Adrenal gland (tissue), 12 donors: Measurements from ENCODE around the gene SMG6. TPM values are rescaled to one million over a fixed set of nuclear protein-coding genes. Genes with fewer than 3 reads are reported as not detected.
A peak's percentile ranks its signal among the peaks of the same experiment; 100 is the strongest.

Experiments
- DNase-seq, 7 donors: peaks; one replicate each; pipeline ENCODE4 v3.0.0-alpha.2; 2019 to 2020
- H3K27ac ChIP-seq, 5 donors: fragments of 200-600 bp; sonication (generic) in 4 of 5; 1 replicate in 3 of 5; 2 replicates in 2 of 5; pipeline versions ENCODE4 v1.5.1 to v1.8.0; 2016 to 2020; ENCODE audit warnings: mild to moderate bottlenecking in 1 of 5
- H3K27me3 ChIP-seq: fragments of 200-600 bp; 2 replicates; pipeline ENCODE4 v1.8.0; 2021
- H3K36me3 ChIP-seq, 2 donors: fragments of 200-600 bp; replicated peaks in 1 of 2; 1 replicate in 1 of 2; 2 replicates in 1 of 2; pipeline versions ENCODE4 v1.5.1 to v1.8.0; 2018 to 2022
- H3K4me1 ChIP-seq, 2 donors: fragments of 200-600 bp; replicated peaks in 1 of 2; 1 replicate in 1 of 2; 2 replicates in 1 of 2; pipeline versions ENCODE4 v1.5.1 to v1.8.0; 2018 to 2021
- H3K4me3 ChIP-seq, 4 donors: fragments of 200-600 bp; sonication (generic) in 3 of 4; one replicate each; pipeline ENCODE4 v1.5.1; 2016 to 2018
- H3K9me3 ChIP-seq, 3 donors: fragments of 200-600 bp; sonication (generic) in 1 of 3; replicated peaks in 1 of 3; 1 replicate in 2 of 3; 2 replicates in 1 of 3; pipeline versions ENCODE4 v1.5.1 to v1.8.0; 2016 to 2021
- CTCF ChIP-seq, 6 experiments: fragments of 450-650 bp in 4 of 6; fragments of 200-600 bp in 2 of 6; sonication (generic) in 1 of 6; IDR thresholded peaks; 1 replicate in 5 of 6; 2 replicates in 1 of 6; pipeline versions ENCODE4 v1.5.1 to v1.8.0; 2016 to 2021; ENCODE audit warnings: antibody characterized with exemption in 6 of 6, mild to moderate bottlenecking in 2 of 6, moderate library complexity in 1 of 6
- POLR2A ChIP-seq, 2 donors: fragments of 450-650 bp; IDR thresholded peaks; one replicate each; pipeline ENCODE4 v1.6.1; 2017; ENCODE audit warnings: antibody characterized with exemption in 2 of 2, mild to moderate bottlenecking in 2 of 2, moderate library complexity in 1 of 2
- WGBS, 4 donors: extraction: QIAGEN DNeasy Blood & Tissue Kit in 2 of 4; methylation state at CpG; one replicate each; pipeline versions ENCODE4 v1.1.5 to v1.1.7; 2013 to 2017; 5-methylcytosine and 5-hydroxymethylcytosine counted together
- intact Hi-C, 2 donors: fragments of 100-400 bp; cut with DNase I; formaldehyde crosslinking; loops; one replicate each; pipeline versions ENCODE4 v1.14.1 to v1.15.0; 2022 to 2023
- polyA plus RNA-seq, 3 donors: library from polyadenylated mRNA; stranded (reverse); fragments of 200-250 nt in 2 of 3; fragments of 350-450 nt in 1 of 3; fragmentation: Illumina TruSeq in 1 of 3; extraction: RNeasy Lipid Tissue Mini Kit (QIAGEN cat#74804) in 1 of 3; gene quantifications; one replicate each; pipeline ENCODE4 v1.2.3, GENCODE V29; 2013 to 2014
- total RNA-seq, 9 donors: library from RNA; depleted of rRNA in 4 of 9; stranded (reverse); fragments of >200 nt in 4 of 9; fragments of 120-200 nt in 1 of 9; fragmentation: NEBNext Ultra II Directional in 1 of 9; extraction: Animal tissue kit (Norgen Biotek cat#: 25700) in 1 of 9; gene quantifications; one replicate each; pipeline versions ENCODE4 v1.1.0 to v1.2.4, GENCODE V29; 2013 to 2023
- donor health status: healthy with polysubstance abuse.
- donor health status: Bipolar disorder and iron deficiency.
- donor health status: DM: yes; HTN: yes; CAD: no.
- donor health status: DM: no; HTN: no; CAD: no.
- donor health status: DM: no; HTN: no; CAD: no.
- donor health status: DM: yes; HTN: yes; CAD: no.

The SMG6 gene
- total and polyA plus RNA-seq, 12 donors: 15.9 to 85.1 (median 44.0) TPM

- WGBS, 4 donors: 58 to 80% (median 73%) methylated on average over 3 of the region's 3 CpGs
- Histone ChIP-seq H3K27ac (peak overlapping the region in 4 of 5 donors; percentile 33 to 88 (median 56)), H3K36me3 (no peaks in the 10 kb centered on the region), H3K4me1 (peaks cover 10 to 33% of the 10 kb centered on the region in 2 donors), H3K27me3 (no peaks in the 10 kb centered on the region), H3K4me3 (no peak overlapping the region), H3K9me3 (no peaks in the 10 kb centered on the region)
- DNase-seq: no peak
- intact Hi-C loops: no loop called here
- TF ChIP-seq POLR2A (IDR thresholded peaks at IDR 0.05) (no peak), CTCF (IDR thresholded peaks at IDR 0.05) (no peak)
These were observed 65.6 kb downstream of the SMG6 start for GRCh38 chr17:2237950-2238349.

- H3K4me3 ChIP-seq: no peak overlapping the region
- WGBS, 4 donors: 53 to 63% (median 55%) methylated on average over 5 of the region's 5 CpGs
- intact Hi-C loops: no loop called here
These were observed 66.1 kb downstream of the SMG6 start for GRCh38 chr17:2237521-2237921.

GRCh38 chr17:2235792-2236366 is 67.7 kb downstream of the SMG6 start:
- WGBS, 4 donors: 61 to 74% (median 73%) methylated on average over 5 to 6 of the region's 6 CpGs
- TF ChIP-seq POLR2A (IDR thresholded peaks at IDR 0.05) (no peak), CTCF (IDR thresholded peaks at IDR 0.05) (no peak)
- Histone ChIP-seq H3K27me3 (no peaks in the 10 kb centered on the region), H3K36me3 (no peaks in the 10 kb centered on the region), H3K4me1 (peaks cover 15 to 43% of the 10 kb centered on the region in 2 donors), H3K4me3 (no peak overlapping the region), H3K9me3 (no peaks in the 10 kb centered on the region), H3K27ac (peak overlapping the region in 3 of 5 donors; percentile 17 to 82 (median 38))
- intact Hi-C loops: no loop called here
- peak in 2 of 7 donors; percentile 12 to 36 for DNase-seq

More at GRCh38 chr17:2237521-2237921, 66.1 kb downstream of the SMG6 start:
- TF ChIP-seq CTCF (IDR thresholded peaks at IDR 0.05): no peak
- TF ChIP-seq POLR2A (IDR thresholded peaks at IDR 0.05): no peak
- Histone ChIP-seq H3K27ac (peak overlapping the region in 4 of 5 donors; percentile 29 to 88 (median 52)), H3K36me3 (no peaks in the 10 kb centered on the region), H3K9me3 (no peaks in the 10 kb centered on the region), H3K4me1 (peaks cover 10 to 36% of the 10 kb centered on the region in 2 donors), H3K27me3 (no peaks in the 10 kb centered on the region)
- DNase-seq: peak in 6 of 7 donors; percentile 29 to 72 (median 63)

DNA sequence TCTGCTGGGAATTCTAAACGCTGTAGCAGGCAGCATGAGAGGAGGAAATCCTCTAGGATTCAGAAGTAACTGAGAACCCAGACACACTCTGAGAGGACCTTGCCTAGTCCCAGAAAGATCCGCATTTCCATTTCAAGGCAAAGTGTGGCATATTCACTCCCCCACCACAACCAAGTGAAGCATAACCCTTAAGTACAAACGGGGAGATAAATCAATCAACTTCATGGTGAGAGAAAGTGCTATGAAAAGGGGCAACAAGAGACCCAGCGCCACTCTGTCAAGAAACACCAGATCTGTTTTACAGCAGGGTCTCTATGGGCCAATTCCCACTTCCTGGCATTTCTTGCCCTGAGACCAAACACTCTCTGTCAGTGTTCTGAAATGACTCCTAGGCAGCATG is 68.3 kb downstream of the SMG6 start:
- peak overlapping the region in 2 of 5 donors; percentile 38 to 82 for H3K27ac ChIP-seq
- intact Hi-C loops: no loop called here
- no peak for DNase-seq
- no peaks in the 10 kb centered on the region for H3K36me3 ChIP-seq
- H3K9me3 ChIP-seq: no peaks in the 10 kb centered on the region
- TF ChIP-seq POLR2A (IDR thresholded peaks at IDR 0.05) (no peak), CTCF (IDR thresholded peaks at IDR 0.05) (no peak)
- no peak overlapping the region for H3K4me3 ChIP-seq
- H3K4me1 ChIP-seq: peaks cover 12 to 40% of the 10 kb centered on the region in 2 donors
- no peaks in the 10 kb centered on the region for H3K27me3 ChIP-seq
- WGBS, 4 donors: 85 to 95% (median 88%) methylated on average over 4 of the region's 4 CpGs
